ENCODE measurements around the gene FYCO1. TPM values are rescaled to one million over a fixed set of nuclear protein-coding genes. Genes with fewer than 3 reads are reported as not detected.

FYCO1 gene
- total and polyA plus RNA-seq, 7 donors: 8.4 to 115 (median 72.1) TPM

- no peaks in the 10 kb centered on the region for H3K27me3 ChIP-seq
- peak overlapping the region in 2 of 4 donors; percentile 56 to 81 for H3K27ac ChIP-seq
- intact Hi-C loops (cut with DNase I): no loop called here
- H3K4me3 ChIP-seq: no peak overlapping the region
- 85 to 94% methylated on average over 17 of the region's 17 CpGs for WGBS, 2 donors
- DNase-seq: no peak
- no peaks in the 10 kb centered on the region for H3K9me3 ChIP-seq
- H3K4me1 ChIP-seq: peaks cover 0 to 55% (median 28%) of the 10 kb centered on the region in 4 donors
- peaks cover 46 to 93% (median 73%) of the 10 kb centered on the region in 4 donors for H3K36me3 ChIP-seq
- TF ChIP-seq CTCF (IDR thresholded peaks at IDR 0.05) (no peak), EP300 (IDR thresholded peaks at IDR 0.05) (no peak), POLR2A (IDR thresholded peaks at IDR 0.05) (no peak), POLR2AphosphoS5 (IDR thresholded peaks at IDR 0.05) (no peak)
Measured at GRCh38 chr3:45966371-45966791, 29.2 kb downstream of the FYCO1 start.

GRCh38 chr3:45965653-45966052, 30.0 kb downstream of the FYCO1 start:
- TF ChIP-seq POLR2AphosphoS5 (IDR thresholded peaks at IDR 0.05) (no peak), POLR2A (IDR thresholded peaks at IDR 0.05) (no peak), EP300 (IDR thresholded peaks at IDR 0.05) (no peak), CTCF (IDR thresholded peaks at IDR 0.05) (no peak)
- H3K36me3 ChIP-seq: peaks cover 54 to 100% (median 76%) of the 10 kb centered on the region in 4 donors
- DNase-seq: no peak
- H3K27ac ChIP-seq: no peak overlapping the region
- no peaks in the 10 kb centered on the region for H3K27me3 ChIP-seq
- no peaks in the 10 kb centered on the region for H3K9me3 ChIP-seq
- H3K4me1 ChIP-seq: peaks cover 0 to 50% (median 28%) of the 10 kb centered on the region in 4 donors
- H3K4me3 ChIP-seq: no peak overlapping the region
- 77 to 94% methylated on average over 4 of the region's 4 CpGs for WGBS, 2 donors
- intact Hi-C loops (cut with DNase I): no loop called here

GRCh38 chr3:45965253-45965652, 30.4 kb downstream of the FYCO1 start:
- H3K27me3 ChIP-seq: no peaks in the 10 kb centered on the region
- peaks cover 0 to 47% (median 28%) of the 10 kb centered on the region in 4 donors for H3K4me1 ChIP-seq
- H3K9me3 ChIP-seq: no peaks in the 10 kb centered on the region
- no peak overlapping the region for H3K4me3 ChIP-seq
- intact Hi-C loops (cut with DNase I): no loop called here
- 91% methylated on average over 4 of the region's 4 CpGs for WGBS, 2 donors
- TF ChIP-seq CTCF (IDR thresholded peaks at IDR 0.05): no peak
- TF ChIP-seq POLR2AphosphoS5 (IDR thresholded peaks at IDR 0.05): no peak
- TF ChIP-seq EP300 (IDR thresholded peaks at IDR 0.05): no peak
- TF ChIP-seq POLR2A (IDR thresholded peaks at IDR 0.05): no peak
- peaks cover 55 to 100% (median 78%) of the 10 kb centered on the region in 4 donors for H3K36me3 ChIP-seq
- no peak overlapping the region for H3K27ac ChIP-seq
- no peak for DNase-seq

GRCh38 chr3:45964139-45964538, 31.5 kb downstream of the FYCO1 start:
- intact Hi-C loops (cut with DNase I): no loop called here
- peaks cover 0 to 39% (median 29%) of the 10 kb centered on the region in 4 donors for H3K4me1 ChIP-seq
- no peak for DNase-seq
- no peaks in the 10 kb centered on the region for H3K9me3 ChIP-seq
- H3K4me3 ChIP-seq: no peak overlapping the region
- no peak overlapping the region for H3K27ac ChIP-seq
- 81 to 87% methylated on average over 8 of the region's 8 CpGs for WGBS, 2 donors
- H3K36me3 ChIP-seq: peaks cover 63 to 100% (median 78%) of the 10 kb centered on the region in 4 donors
- TF ChIP-seq EP300 (IDR thresholded peaks at IDR 0.05) (no peak), POLR2A (IDR thresholded peaks at IDR 0.05) (no peak), POLR2AphosphoS5 (IDR thresholded peaks at IDR 0.05) (no peak), CTCF (IDR thresholded peaks at IDR 0.05) (no peak)
- no peaks in the 10 kb centered on the region for H3K27me3 ChIP-seq

- Histone ChIP-seq H3K27ac (no peak overlapping the region), H3K4me3 (no peak overlapping the region), H3K27me3 (no peaks in the 10 kb centered on the region), H3K4me1 (peaks cover 0 to 36% (median 14%) of the 10 kb centered on the region in 4 donors), H3K36me3 (peaks cover 68 to 100% (median 87%) of the 10 kb centered on the region in 4 donors), H3K9me3 (no peaks in the 10 kb centered on the region)
- intact Hi-C loops (cut with DNase I): no loop called here
- DNase-seq: no peak
- TF ChIP-seq CTCF (IDR thresholded peaks at IDR 0.05) (no peak), POLR2A (IDR thresholded peaks at IDR 0.05) (no peak), EP300 (IDR thresholded peaks at IDR 0.05) (no peak), POLR2AphosphoS5 (IDR thresholded peaks at IDR 0.05) (no peak)
- WGBS, 2 donors: 71 to 87% methylated on average over 5 of the region's 5 CpGs
Measured at GRCh38 chr3:45962033-45962432, 33.6 kb downstream of the FYCO1 start.
